ENCODE results near the gene METTL25B.

DNA sequence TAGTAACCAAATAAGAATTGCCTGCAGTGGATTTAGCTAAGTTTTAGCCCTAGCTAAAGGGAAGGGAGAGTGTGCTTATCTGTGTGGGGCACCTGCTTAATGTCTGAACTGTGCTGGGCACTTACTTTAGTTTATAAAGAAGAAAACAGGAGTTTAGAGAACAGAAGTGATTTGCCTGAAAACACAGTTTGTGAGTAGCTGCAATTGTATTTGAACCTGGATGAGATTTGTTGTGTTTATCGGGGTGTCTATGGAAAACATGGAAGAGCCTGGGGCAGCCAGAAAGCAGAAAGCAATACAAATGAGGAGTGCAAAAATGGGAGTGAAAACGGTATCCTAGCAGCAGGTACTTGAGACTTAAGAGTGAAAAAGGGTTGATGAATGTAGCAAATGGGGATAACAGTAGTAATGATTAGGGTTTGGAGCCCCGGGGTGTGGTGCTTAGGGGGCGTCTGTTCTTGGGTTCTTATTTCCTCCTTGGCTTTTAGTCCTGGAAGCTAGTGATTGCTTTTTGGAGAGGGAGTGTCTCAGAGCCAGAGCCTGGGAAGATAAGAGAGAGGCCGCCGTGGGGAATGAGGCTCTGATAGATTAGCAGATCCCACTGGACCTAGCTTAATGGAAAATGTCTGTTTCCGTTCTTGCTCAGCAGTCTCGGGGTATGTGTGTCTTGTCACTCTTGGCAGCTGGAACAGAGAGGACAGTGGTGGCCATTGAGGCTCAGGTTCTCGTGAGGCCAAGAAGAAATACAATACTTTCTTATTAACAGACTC is 44.6 kb downstream of the METTL25B start:
- TF ChIP-seq, protein P1, sequence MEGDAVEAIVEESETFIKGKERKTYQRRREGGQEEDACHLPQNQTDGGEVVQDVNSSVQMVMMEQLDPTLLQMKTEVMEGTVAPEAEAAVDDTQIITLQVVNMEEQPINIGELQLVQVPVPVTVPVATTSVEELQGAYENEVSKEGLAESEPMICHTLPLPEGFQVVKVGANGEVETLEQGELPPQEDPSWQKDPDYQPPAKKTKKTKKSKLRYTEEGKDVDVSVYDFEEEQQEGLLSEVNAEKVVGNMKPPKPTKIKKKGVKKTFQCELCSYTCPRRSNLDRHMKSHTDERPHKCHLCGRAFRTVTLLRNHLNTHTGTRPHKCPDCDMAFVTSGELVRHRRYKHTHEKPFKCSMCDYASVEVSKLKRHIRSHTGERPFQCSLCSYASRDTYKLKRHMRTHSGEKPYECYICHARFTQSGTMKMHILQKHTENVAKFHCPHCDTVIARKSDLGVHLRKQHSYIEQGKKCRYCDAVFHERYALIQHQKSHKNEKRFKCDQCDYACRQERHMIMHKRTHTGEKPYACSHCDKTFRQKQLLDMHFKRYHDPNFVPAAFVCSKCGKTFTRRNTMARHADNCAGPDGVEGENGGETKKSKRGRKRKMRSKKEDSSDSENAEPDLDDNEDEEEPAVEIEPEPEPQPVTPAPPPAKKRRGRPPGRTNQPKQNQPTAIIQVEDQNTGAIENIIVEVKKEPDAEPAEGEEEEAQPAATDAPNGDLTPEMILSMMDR (conservative IDR thresholded peaks at IDR 0.05; ENCODE audit: low read length): no peak
- TF ChIP-seq EZH2phosphoT487 (IDR thresholded peaks at IDR 0.05; ENCODE audit: borderline replicate concordance): no peak
